HG02943 (cell line): ENCODE results near the gene SPACA9.

Experiments
- ATAC-seq: cut with Tn5 transposase; IDR thresholded peaks from one replicate; pipeline ENCODE4 v1.9.1; 2021; ENCODE audit warnings: mild to moderate bottlenecking, low read depth, moderate library complexity; ENCODE audit not compliant: unreplicated experiment

Gene SPACA9

GRCh38 chr9:132862533-132862932, 16.2 kb upstream of the SPACA9 start:
- ATAC-seq = no peak

- no peak for ATAC-seq
Measured at GRCh38 chr9:132863096-132863495, 15.6 kb upstream of the SPACA9 start.

- ATAC-seq = no peak
Measured at GRCh38 chr9:132864277-132864676, 14.4 kb upstream of the SPACA9 start.

GRCh38 chr9:132864691-132865090, 14.0 kb upstream of the SPACA9 start:
- ATAC-seq = no peak

- ATAC-seq = no peak
Measured at GRCh38 chr9:132866898-132867297, 11.8 kb upstream of the SPACA9 start.

GRCh38 chr9:132869266-132869665, 9.4 kb upstream of the SPACA9 start:
- ATAC-seq = no peak

GRCh38 chr9:132873403-132873802, 5.3 kb upstream of the SPACA9 start:
- ATAC-seq = no peak

- no peak for ATAC-seq
Measured at GRCh38 chr9:132875159-132875558, 3.5 kb upstream of the SPACA9 start.

- no peak for ATAC-seq
Measured at GRCh38 chr9:132876849-132877248, 1.8 kb upstream of the SPACA9 start.

- no peak for ATAC-seq
Measured at GRCh38 chr9:132877458-132877823, 1.3 kb upstream of the SPACA9 start.

GRCh38 chr9:132877824-132878694, 639 bp upstream of the SPACA9 start, which contains the start of gene AK8:
TSS of gene AK8 (minus strand) at chr9:132878284. CDS start at chr9:132878255, 29 bp downstream.
- ATAC-seq = no peak

GRCh38 chr9:132879457-132880323, 992 bp downstream of the SPACA9 start:
- no peak for ATAC-seq

GRCh38 chr9:132880324-132880661, 1.6 kb downstream of the SPACA9 start:
- no peak for ATAC-seq

GRCh38 chr9:132881826-132882225, 3.1 kb downstream of the SPACA9 start:
- ATAC-seq = no peak

- ATAC-seq = no peak
Measured at GRCh38 chr9:132882616-132883015, 3.9 kb downstream of the SPACA9 start.

GRCh38 chr9:132883349-132884294, 4.9 kb downstream of the SPACA9 start:
- ATAC-seq = no peak

GRCh38 chr9:132885720-132886333, 7.1 kb downstream of the SPACA9 start:
- ATAC-seq = no peak

- no peak for ATAC-seq
Measured at GRCh38 chr9:132886334-132886725, 7.6 kb downstream of the SPACA9 start.

GRCh38 chr9:132887181-132888120, 8.8 kb downstream of the SPACA9 start:
- no peak for ATAC-seq
